Erythroblast (primary cell): ENCODE results near the gene DAB1.

Experiments used
- GATA1 ChIP-seq: IDR thresholded peaks from 2 replicates; pipeline ENCODE4 v1.6.1; 2011; ENCODE audit warnings: low read depth, mild to moderate bottlenecking, control low read depth, low read length, moderate library complexity
- POLR2A ChIP-seq: IDR thresholded peaks from 2 replicates; pipeline ENCODE4 v1.6.1; 2011; ENCODE audit warnings: mild to moderate bottlenecking, low read length

- TF ChIP-seq POLR2A (no peak), GATA1 (no peak)
Observed at GRCh38 chr1:57089855-57090254, 334.0 kb downstream of the DAB1 start.
